ENCODE data around the gene MYOM1.

The MYOM1 gene

DNA sequence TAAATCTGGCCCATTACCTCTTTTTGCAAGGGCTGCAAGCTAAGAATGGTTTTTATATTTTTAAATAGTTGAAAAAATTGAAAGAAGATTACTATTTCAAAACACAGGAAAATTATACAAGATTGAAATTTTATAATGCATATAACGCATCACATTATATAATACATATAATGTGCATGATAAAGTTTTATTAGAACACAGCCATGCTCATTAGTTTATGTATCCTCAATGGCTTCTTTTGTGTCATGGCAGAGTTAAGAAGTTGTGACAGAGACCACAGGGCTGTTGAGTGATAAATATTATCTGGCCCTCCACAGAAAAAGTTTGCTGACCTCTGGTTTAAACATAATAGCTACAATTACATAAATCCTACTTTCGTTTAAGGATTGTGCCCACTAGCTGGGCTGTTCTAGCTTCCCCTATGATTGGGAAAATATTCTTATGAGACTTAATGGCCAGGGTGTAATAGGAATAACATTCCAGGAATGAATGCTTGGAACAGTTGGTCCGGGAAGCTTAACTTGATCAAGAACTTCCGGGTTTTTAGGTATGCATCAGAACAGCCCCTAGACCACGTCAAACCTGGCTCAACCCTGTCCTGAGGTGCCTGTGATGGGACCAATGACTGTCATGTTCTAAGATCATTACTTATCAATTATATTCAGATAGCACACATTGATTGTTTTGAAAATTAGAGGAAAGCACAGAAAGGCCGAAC is 108.1 kb downstream of the MYOM1 start:
- no peak for DNase-seq

DNA sequence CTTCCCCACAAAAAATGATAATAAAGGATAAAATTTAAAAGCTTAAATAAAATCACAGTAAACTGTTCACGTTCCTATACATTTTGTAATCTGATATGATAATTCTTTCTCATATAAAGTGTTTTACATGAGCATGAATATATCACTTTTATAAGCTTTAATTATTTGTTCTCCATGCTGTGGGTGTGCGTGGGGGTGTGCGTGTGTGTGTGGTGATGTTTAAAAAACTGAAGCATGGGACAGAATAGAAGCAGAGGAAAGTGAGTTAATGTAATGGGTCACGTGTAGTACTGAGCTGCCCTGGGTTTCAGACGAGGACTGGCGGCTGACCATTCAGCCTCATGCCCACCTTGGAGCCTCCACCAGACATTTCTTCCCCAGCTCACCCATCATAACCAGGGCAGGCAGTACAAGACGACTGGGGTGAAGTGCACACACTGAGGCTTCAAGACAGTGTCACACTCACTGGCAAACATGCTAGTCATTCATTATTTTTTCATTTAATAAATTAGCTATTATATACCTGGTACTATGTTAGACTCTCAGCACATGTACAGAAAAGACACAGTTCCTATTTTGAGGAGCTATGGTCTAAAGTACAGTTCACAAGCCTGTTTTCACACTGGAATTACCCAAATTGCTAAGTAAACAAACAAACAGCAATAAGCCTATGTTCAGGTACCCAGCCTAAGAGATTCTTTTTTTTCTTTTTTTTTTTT is 109.6 kb downstream of the MYOM1 start:
- no peak for DNase-seq

DNA sequence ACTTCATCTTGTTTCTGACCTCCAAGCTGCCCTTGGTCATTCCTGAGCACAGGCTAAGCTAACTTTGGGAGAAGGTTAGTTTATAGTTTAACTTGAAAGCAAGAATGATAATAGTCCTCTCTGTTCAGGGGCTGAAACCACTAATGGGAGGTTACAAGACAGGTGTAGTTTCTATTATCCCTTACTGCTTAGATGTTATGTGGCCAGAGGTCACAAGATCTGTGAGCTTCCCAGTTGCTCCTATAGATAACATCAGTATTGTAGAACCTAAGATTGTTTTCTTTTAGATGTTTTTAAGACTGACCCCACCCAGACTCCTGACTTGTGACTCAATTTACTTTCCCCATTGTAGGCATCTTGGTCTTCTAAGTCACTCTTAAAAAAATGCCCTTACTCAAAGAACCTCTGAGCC is 112.0 kb downstream of the MYOM1 start:
- DNase-seq, result no peak

DNA sequence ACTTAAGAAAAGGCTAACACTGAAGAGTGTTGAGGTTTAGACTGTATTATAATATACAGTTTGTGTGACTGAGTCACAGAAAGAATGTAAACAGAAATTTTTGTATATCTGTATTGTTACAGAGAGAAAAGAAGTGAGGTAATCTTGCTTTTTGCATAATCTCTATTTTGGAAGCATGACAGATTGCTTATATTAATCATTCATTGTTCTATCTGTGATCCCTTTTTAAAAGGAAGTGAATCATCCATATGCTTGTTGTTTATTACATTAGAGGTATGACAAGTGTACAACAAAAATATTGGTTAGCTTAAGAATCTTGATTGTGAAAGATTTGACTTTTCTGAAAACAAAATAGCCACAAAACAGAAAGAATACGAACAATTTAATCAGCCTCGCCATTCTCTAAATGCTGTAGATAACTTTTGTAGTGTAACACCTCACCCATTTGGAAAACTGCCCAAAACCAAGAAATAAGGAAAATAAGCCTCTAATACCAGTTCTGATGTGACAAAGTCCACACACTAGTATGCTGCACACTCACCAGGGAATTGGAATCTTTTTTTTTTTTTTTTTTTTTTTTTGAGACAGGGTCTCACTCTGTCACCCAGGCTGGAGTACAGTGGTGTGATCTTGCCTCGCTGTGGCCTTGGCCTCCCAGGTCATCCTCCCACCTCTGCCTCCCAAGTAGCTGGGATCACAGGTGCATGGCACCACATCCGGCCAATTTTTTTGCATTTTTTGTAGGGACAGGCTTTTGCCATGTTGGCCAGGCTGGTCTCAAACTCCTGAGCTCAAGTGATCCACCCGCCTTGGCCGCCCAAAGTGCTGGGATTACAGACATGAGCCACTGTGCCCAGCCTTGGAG is 115.3 kb downstream of the MYOM1 start:
- no peak for DNase-seq

DNA sequence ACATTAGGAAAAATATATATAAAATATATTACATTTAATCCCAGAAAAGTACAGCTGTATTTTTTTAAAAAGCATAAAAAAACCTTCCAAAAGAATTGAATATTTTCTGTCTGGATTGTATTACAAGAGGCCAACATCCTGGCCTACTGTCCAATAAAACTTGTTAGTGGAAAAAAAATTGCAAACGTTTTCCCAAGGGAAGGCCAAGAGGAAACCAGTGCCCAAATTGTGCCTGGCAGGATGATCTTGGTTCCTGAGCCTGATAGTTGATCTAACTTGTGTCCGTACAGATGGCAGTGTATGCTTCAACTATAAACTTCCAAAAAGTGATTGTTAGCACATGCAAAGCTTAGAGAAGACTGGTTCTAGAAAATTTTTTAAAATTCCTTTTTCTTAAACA is 116.2 kb downstream of the MYOM1 start:
- no peak for DNase-seq

DNA sequence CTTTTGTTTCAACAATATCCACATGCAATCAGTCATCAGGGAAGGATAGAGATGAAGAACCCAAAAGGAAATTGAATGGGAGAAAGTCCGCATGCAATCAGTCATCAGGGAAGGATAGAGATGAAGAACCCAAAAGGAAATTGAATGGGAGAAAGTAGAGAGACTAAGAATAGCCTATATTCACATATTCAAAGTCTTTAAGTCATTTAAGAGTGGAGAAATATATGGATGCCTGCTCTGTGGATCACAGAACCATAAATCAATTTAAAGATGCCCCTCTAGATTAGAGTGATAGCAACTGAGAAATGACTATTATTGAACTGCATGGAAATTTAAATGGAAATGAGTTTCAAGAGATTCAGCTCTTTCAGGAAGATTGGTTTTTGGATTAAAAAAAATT is 116.8 kb downstream of the MYOM1 start:
- DNase-seq, result no peak

DNA sequence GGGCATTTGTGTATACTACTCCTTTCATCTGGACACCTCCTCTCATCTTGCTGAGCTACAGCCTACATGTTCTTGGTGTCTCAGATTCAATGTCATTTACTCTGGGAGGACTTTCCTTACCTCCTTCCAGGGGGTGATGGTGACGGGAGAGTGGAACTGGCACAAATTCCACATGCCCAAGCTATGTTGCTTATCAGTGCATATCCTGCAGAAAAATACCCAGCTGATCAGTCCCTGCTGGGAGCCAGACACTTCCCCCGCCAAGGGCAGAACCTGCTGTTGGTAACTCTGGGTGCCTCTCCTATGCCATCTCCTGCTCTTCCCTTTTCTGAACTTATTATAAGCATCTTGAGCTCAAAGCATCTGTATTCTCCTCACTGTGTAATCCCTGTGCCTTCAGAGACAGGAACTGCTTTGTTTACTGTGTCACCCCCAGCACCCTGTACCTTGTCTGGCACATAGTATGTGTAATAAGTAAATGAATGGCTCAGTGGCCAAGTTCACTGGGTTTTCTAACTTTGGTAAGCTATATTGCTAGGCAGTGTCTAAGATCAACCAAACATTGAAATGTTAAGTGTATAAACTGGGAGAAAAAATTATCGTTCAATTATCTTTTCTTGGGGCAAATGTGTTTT is 119.2 kb downstream of the MYOM1 start:
- DNase-seq, result no peak

DNA sequence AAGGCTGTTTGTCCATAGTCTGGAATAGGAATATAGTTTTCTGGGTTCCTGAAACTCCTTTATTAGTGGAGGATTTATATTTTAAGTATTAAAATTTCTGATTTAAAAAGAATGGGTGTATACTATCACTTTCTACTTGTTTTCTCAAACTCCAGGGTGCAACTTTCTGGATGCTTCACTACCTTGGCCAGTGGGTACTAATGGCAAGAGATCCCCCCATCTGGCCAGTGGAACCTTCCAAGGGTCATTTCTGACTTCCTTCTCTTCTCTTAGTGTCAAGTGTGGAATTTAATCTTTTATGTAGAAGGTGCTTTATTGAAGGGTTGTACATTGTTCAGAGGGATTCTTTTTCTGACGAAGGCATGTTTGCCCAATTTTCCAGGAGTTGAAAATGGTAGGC is 120.4 kb downstream of the MYOM1 start:
- DNase-seq, result no peak

DNA sequence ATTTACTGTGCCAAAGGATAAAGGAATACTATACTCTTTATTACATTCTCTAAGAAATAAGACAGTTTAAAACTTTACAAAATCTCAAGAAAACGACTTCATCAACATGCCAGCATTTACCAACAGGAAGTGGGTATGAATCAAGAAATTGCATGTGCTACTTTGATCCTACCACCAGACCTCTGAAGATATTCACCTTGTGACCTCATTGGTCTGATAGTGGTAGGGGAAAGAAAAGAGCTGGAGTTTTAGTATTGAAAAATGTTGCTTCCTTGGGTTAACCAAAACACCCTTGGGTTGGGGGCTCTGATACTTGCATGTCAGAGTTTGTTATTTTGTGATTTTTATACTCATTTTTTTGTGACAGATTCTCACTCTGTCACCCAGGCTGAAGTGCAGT is 122.7 kb downstream of the MYOM1 start:
- DNase-seq, result no peak

DNA sequence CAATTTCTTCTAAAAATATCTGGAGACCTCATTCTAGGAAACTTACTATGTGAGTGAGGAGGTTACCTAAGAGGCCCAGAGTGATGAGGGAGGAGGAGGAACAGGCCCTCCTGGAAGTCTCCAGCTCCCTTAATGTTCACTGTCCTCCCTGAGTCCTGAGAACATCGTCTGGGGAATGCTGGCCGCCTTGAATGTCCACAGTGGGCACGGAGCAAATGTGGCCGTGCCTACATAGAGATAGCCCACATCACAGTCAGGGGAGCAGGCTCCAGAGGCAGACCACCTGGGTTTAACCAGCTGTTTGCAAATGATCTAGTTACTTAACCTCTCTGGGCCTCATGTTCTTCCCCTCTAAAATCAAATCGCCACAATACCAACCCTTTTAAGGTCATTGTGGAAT is 123.8 kb downstream of the MYOM1 start:
- DNase-seq, result no peak

DNA sequence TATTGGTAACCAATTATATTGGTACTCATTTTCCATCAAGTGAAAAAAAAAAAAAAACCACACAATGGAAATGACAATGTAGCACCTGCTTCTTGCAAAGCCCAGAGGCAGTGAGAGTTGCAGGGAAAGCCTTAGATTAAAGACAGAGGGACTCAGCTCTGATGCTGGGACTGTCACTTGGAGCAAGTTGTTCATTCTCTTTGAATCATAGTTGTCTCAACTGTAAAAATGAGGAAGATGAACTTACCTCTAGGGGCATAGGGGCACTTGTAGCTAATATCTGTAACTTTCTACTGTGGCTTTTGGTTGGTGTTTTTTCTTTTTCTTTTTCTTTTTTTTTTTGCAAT is 125.5 kb downstream of the MYOM1 start:
- no peak for DNase-seq

DNA sequence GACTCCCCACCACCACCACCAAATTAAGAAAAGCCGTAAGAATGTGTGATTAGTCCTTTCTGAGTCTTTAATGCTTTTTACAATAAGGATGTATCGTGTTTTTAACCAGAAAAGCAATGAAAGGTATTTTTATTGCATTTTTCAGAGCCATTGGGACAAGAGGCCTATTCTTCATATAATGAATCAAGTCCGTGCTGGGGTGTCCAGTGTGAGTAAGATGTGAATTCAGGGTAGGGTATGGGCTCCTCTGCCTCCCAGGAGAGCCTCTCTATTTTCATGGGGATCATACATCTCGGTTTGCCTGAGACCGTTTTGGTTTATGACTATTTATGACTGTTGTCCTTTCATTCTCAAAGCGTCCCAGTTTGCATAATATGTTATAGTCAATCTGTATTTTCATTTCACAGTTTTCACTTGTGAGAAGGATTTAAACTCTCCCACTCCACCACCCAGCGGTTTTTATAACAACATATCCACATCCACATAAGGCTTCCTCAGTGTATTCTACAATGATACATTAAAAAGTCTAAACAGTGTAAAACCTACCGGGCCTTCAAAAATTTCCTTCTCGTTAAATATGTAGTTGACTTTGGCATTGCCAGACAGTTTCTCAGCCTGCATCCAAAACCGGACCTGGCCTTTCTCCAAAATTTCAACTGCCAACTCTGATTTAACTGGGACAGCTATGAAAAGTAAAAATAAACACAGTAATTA is 126.0 kb downstream of the MYOM1 start:
- no peak for DNase-seq

DNA sequence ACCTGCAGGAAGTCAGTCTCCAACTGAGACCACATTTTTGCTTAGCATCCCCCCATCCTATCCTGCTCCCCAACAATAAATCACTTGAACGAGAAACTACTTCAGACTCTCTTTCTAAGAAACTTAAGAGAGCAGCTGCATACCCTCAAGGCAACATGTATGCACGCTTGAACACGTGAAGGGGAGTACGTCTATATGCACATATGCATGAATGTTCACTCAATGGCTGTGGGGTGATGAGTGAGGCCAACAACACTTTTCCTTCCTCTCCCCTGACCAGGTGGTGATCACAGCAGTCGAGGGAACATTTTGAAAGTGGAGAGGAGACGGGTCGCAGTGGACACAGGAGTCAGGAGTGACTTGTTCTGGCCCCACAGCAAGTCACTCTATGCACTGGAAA is 127.0 kb downstream of the MYOM1 start:
- no peak for DNase-seq

DNA sequence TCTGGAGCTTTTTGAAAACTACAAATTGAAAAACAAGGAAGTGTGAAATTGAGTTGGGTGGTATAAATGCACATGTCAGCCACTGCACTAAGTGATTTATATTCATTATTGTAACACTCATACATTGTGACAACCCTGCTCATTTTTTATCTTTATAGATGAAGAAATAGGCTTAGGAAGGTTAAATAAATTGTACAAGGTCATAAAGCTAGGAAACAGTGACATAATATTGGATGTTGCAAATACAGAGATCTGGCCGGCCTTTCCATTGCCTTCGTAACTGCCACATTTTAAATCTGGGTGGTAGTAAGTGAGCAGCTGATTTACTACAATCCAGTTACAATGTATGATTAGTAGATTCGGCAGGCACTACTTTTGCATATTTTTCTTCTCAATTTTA is 130.2 kb downstream of the MYOM1 start:
- DNase-seq, result no peak

DNA sequence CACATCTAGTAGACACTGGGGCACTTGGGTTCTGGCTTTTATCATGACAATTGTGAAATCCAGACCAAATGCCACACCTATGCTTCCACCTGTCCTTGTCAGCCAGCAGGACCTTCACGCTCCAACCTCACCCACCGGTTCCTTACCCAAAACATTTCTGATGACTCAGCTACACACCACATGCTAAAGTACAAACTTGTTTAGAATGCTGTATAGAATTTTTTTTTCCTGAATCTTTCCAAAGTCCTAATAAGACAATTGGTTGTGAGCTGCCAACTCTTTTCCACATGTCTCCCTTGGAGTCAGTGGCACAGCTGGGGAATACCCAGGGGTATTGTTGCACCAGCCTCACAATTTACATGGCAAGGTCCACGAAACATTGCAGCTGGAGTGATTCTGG is 131.3 kb downstream of the MYOM1 start:
- DNase-seq, result no peak

DNA sequence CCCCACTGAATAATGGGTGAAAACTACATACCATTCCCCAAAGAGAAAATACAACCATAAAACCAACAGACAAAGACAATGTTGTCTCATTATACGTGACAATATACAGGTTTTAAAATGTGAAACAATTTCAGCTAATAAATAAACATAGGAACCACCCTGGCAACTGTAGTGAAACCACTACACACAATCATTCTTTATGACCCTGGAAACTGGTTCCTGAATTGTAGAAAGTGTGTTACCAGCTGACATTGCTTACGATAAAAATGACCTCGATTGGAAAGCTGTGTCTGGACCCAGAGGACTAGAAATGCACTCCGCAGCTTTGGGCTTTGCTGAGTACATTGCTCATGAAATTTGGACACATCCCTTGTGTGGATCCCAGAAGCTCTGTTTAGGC is 132.9 kb downstream of the MYOM1 start:
- no peak for DNase-seq

DNA sequence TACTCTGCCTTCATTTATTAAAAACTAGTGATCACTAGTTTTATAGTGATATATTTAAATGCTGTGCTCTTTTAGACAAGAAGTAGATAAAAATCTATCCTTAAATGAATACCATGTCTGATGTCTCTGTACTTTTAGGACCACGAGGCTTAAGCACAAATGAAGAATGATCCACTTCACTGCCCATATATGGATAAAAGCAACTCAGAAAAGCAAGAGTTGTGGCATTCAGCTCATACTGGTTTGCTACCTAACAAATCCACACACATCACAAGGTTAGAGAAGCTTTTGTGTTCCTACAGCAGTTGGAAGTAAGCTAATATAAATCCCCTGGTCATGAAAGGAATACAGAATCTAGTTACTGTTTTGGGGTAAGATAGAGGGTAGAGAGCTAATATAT is 134.2 kb downstream of the MYOM1 start:
- no peak for DNase-seq

DNA sequence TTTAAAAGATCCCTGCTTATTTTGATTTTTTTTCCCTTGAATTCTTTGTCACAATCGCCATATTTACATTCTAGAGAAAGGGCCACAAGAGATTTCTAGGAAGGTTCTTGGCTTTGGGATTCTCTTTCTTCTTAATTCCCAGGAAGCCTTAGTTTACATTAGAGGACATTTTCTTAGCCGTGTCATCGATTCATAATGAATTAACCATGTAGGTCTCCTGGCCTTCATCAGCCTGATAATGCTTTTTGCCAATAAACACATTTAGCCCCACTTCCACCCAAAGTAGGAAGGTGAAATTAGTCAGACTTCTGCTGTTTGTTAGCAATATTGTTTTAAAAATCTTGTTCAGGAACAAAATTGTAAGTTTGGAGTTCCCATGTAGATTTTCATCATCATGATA is 135.6 kb downstream of the MYOM1 start:
- DNase-seq, result no peak

DNA sequence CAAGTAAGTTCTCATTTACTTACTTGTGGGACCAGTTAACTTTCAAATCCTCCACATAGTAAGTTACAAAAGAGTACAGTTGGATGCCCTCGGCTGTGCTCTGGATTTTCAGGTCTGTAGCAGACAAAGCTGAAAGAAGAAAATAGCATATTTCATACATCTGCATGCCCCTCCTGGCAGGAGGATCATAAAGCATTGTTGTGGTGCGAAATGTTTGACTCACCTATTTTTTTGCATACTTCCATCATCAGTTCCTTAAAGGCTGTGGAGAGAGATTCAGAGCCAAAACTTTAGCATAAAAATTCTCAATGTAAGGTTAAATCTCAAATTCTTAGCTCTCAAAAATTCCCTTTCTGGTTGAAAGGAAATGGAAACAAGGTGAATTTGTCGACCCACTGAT is 136.0 kb downstream of the MYOM1 start:
- no peak for DNase-seq

DNA sequence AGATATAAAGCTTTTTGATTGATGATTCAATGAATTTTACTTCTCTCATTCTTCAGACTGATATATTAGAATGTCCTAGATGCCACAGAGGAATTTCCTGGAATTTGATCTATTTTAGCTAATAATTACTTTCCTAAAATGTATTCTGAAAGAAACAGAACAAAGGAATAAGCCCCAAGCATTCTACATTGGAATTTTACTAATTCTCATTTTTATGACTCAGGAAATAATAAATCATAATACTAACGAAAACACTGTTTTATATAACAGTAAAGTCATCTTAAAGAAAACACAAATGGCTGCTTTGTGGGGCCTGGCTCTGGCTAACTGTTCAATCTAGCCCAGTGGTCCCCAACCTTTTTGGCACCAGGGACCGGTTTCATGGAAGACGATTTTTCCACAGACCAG is 138.2 kb downstream of the MYOM1 start:
- no peak for DNase-seq

DNA sequence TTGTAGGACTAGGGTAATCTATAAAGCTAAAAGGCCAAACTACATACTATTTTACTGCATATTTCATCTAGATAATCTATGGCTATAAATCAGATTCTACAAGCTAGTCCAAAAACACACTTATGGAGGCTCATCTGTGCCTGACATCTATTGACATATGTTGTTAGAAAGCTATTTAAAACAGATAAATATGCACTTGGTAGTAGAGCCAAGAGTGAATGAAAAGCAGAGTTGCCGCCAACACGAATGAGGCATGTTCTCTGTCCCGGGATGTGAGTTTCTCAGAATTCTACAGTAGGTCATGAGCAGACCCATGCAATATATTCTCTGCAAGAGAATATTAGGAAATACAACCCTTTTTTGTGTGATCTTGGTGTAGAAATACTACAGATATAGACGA is 140.1 kb downstream of the MYOM1 start:
- DNase-seq, result no peak

DNA sequence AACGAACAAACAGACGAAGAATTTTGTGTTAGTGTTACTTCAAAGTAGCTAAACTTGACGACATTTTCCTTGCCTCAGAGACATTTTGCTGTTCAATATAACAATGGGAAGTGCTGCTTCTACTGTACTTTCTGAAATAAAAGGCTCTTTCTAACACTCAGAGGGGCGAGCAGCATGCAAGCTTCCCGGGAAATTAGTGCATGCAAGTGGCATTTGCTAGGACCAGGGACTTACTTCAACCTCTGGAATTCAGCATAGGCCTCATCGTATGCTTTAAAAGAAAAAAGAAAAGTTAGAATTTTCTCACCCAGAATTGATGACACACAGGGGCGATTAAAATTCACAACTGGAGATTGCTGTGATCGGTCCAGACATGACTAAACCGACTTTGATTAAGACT is 144.3 kb downstream of the MYOM1 start:
- DNase-seq, result no peak

DNA sequence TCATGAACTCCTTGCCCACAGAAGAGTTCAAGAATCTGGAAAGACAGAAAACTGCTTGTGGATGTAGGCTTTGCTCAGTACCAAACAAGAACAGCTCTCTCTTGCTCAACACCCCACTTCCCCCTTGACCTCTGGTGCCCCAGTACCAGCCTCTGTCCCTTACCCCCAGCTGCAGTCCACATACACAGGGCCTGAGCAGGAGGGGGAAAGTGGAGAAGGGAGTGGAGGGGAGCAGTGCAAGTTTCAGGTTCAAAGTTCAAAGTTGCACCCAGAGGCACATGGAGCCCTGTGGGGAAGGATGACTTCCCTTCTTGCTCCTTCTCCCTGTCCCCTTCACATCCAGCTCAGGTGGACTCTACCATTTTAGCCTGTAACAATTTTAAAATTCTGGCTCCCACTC is 145.7 kb downstream of the MYOM1 start:
- no peak for DNase-seq
